GM08714 (cell line): Measurements from ENCODE around the gene MTMR12.
"Not testable (repeated sequence)": the region's sequence is repeated elsewhere in the genome, so short reads cannot be mapped to it uniquely, and the experiment has no call there.

ENCODE experiments used
- H3K4me3 ChIP-seq: fragments of 200-500 bp; sonication (Bioruptor generic); 2 replicates; pipeline ENCODE4 v1.5.1; 2014; ENCODE audit warnings: mild to moderate bottlenecking, low read length, inconsistent platforms
- ZNF274 ChIP-seq: IDR thresholded peaks from 2 replicates; pipeline ENCODE4 v1.6.1; 2012; ENCODE audit warnings: mild to moderate bottlenecking, low read depth, low read length

The MTMR12 gene

GRCh38 chr5:32331217-32331934, 18.6 kb upstream of the MTMR12 start:
- no peak for TF ChIP-seq ZNF274
- H3K4me3 ChIP-seq: no peak overlapping the region

- no peak for TF ChIP-seq ZNF274
- no peak overlapping the region for H3K4me3 ChIP-seq
Measured at GRCh38 chr5:32330126-32330971, 17.6 kb upstream of the MTMR12 start.

- TF ChIP-seq ZNF274: no peak
- no peak overlapping the region for H3K4me3 ChIP-seq
Measured at GRCh38 chr5:32329395-32329834, 16.7 kb upstream of the MTMR12 start.

- no peak overlapping the region for H3K4me3 ChIP-seq
- no peak for TF ChIP-seq ZNF274
Measured at GRCh38 chr5:32326216-32326772, 13.6 kb upstream of the MTMR12 start.

GRCh38 chr5:32325616-32326015, 12.9 kb upstream of the MTMR12 start:
- H3K4me3 ChIP-seq: no peak overlapping the region
- TF ChIP-seq ZNF274: no peak

GRCh38 chr5:32325062-32325461, 12.3 kb upstream of the MTMR12 start:
- no peak for TF ChIP-seq ZNF274
- no peak overlapping the region; the same call in 1 of the 2 replicates for H3K4me3 ChIP-seq

GRCh38 chr5:32323741-32324140, 11.0 kb upstream of the MTMR12 start:
- no peak overlapping the region for H3K4me3 ChIP-seq
- TF ChIP-seq ZNF274: no peak

- TF ChIP-seq ZNF274: no peak
- H3K4me3 ChIP-seq: no peak overlapping the region
Measured at GRCh38 chr5:32322882-32323281, 10.1 kb upstream of the MTMR12 start.

- H3K4me3 ChIP-seq: not testable (repeated sequence)
Measured at GRCh38 chr5:32321787-32322186, 9.0 kb upstream of the MTMR12 start.

- H3K4me3 ChIP-seq: no peak overlapping the region
- no peak for TF ChIP-seq ZNF274
Measured at GRCh38 chr5:32320576-32320975, 7.8 kb upstream of the MTMR12 start.

GRCh38 chr5:32319926-32320543, 7.3 kb upstream of the MTMR12 start:
- no peak overlapping the region for H3K4me3 ChIP-seq
- no peak for TF ChIP-seq ZNF274

- TF ChIP-seq ZNF274: no peak
- H3K4me3 ChIP-seq: no peak overlapping the region
Measured at GRCh38 chr5:32319392-32319791, 6.7 kb upstream of the MTMR12 start.

- no peak for TF ChIP-seq ZNF274
Measured at GRCh38 chr5:32317041-32317440, 4.3 kb upstream of the MTMR12 start.

GRCh38 chr5:32315221-32316014, 2.7 kb upstream of the MTMR12 start:
- TF ChIP-seq ZNF274: no peak
- H3K4me3 ChIP-seq: no peak overlapping the region

More at GRCh38 chr5:32317041-32317440, 4.3 kb upstream of the MTMR12 start:
- H3K4me3 ChIP-seq: no peak overlapping the region

- no peak for TF ChIP-seq ZNF274
- no peak overlapping the region for H3K4me3 ChIP-seq
Measured at GRCh38 chr5:32314658-32315057, 1.9 kb upstream of the MTMR12 start.

GRCh38 chr5:32314152-32314488, 1.4 kb upstream of the MTMR12 start:
- H3K4me3 ChIP-seq: not testable (repeated sequence)
